HG03457 (cell line): Measurements from ENCODE around the gene APOL5.
"Not testable (repeated sequence)": the region's sequence is repeated elsewhere in the genome, so short reads cannot be mapped to it uniquely, and the experiment has no call there.

Source experiments
- ATAC-seq: cut with Tn5 transposase; IDR thresholded peaks from one replicate; pipeline ENCODE4 v1.9.1; 2021; ENCODE audit warnings: moderate number of reproducible peaks; ENCODE audit not compliant: unreplicated experiment

Gene APOL5

GRCh38 chr22:35717572-35717971 is at the start of gene APOL5:
APOL5 (plus strand) TSS chr22:35717872; CDS start chr22:35717872, 0 bp downstream.
- no peak for ATAC-seq

- ATAC-seq = no peak
Measured at GRCh38 chr22:35674335-35674734, 43.3 kb upstream of the APOL5 start.

GRCh38 chr22:35676065-35676464 is 41.6 kb upstream of the APOL5 start:
- not testable (repeated sequence) for ATAC-seq

- ATAC-seq = no peak
Measured at GRCh38 chr22:35677460-35678187, 40.0 kb upstream of the APOL5 start.

- no peak for ATAC-seq
Measured at GRCh38 chr22:35678836-35679235, 38.8 kb upstream of the APOL5 start.

GRCh38 chr22:35679492-35679891 is 38.2 kb upstream of the APOL5 start:
- not testable (repeated sequence) for ATAC-seq

GRCh38 chr22:35681454-35682052 is 36.1 kb upstream of the APOL5 start:
- ATAC-seq = no peak

GRCh38 chr22:35683560-35683959 is 34.1 kb upstream of the APOL5 start:
- no peak for ATAC-seq

- no peak for ATAC-seq
Measured at GRCh38 chr22:35684270-35684700, 33.4 kb upstream of the APOL5 start.

- no peak for ATAC-seq
Measured at GRCh38 chr22:35684732-35685131, 32.9 kb upstream of the APOL5 start.

GRCh38 chr22:35685731-35686130 is 31.9 kb upstream of the APOL5 start:
- no peak for ATAC-seq

GRCh38 chr22:35686298-35686697 is 31.4 kb upstream of the APOL5 start:
- ATAC-seq = no peak

GRCh38 chr22:35687461-35687860 is 30.2 kb upstream of the APOL5 start:
- no peak for ATAC-seq

GRCh38 chr22:35688913-35689675 is 28.6 kb upstream of the APOL5 start:
- no peak for ATAC-seq

GRCh38 chr22:35690001-35690400 is 27.7 kb upstream of the APOL5 start:
- ATAC-seq = no peak

GRCh38 chr22:35695202-35695601 is 22.5 kb upstream of the APOL5 start:
- ATAC-seq = no peak

GRCh38 chr22:35697142-35697541 is 20.5 kb upstream of the APOL5 start:
- no peak for ATAC-seq

GRCh38 chr22:35699852-35700251 is 17.8 kb upstream of the APOL5 start:
- not testable (repeated sequence) for ATAC-seq

GRCh38 chr22:35703861-35704584 is 13.6 kb upstream of the APOL5 start:
- ATAC-seq = no peak

GRCh38 chr22:35705141-35705540 is 12.5 kb upstream of the APOL5 start:
- no peak for ATAC-seq

- no peak for ATAC-seq
Measured at GRCh38 chr22:35708453-35708852, 9.2 kb upstream of the APOL5 start.
